DMS114 treated with DMSO at 0.1 percent for 48 hours (cell line): Measurements from ENCODE around the gene COL8A1.

Experiments
- DNase-seq: peaks from one replicate; lab custom pipeline; 2025; ENCODE audit not compliant: unreplicated experiment; lab: John Stamatoyannopoulos, UW

The COL8A1 gene

GRCh38 chr3:99753268-99753975 is 115.0 kb downstream of the COL8A1 start:
- DNase-seq, result peak; percentile 36

- no peak for DNase-seq
Observed at GRCh38 chr3:99755831-99756230, 117.4 kb downstream of the COL8A1 start.

- DNase-seq, result no peak
Observed at GRCh38 chr3:99757966-99758365, 119.6 kb downstream of the COL8A1 start.

GRCh38 chr3:99758502-99759177 is 120.2 kb downstream of the COL8A1 start:
- no peak for DNase-seq

- DNase-seq, result no peak
Observed at GRCh38 chr3:99760031-99760430, 121.6 kb downstream of the COL8A1 start.

GRCh38 chr3:99760629-99761028 is 122.2 kb downstream of the COL8A1 start:
- no peak for DNase-seq

GRCh38 chr3:99761415-99762165 is 123.2 kb downstream of the COL8A1 start:
- no peak for DNase-seq

GRCh38 chr3:99762901-99763300 is 124.5 kb downstream of the COL8A1 start:
- DNase-seq, result no peak

GRCh38 chr3:99764377-99764776 is 126.0 kb downstream of the COL8A1 start:
- no peak for DNase-seq

GRCh38 chr3:99765042-99765942 is 126.9 kb downstream of the COL8A1 start:
- no peak for DNase-seq

- no peak for DNase-seq
Observed at GRCh38 chr3:99767291-99767690, 128.9 kb downstream of the COL8A1 start.

GRCh38 chr3:99768126-99768525 is 129.7 kb downstream of the COL8A1 start:
- DNase-seq, result no peak

GRCh38 chr3:99768808-99769501 is 130.6 kb downstream of the COL8A1 start:
- no peak for DNase-seq

- DNase-seq, result no peak
Observed at GRCh38 chr3:99772171-99772570, 133.8 kb downstream of the COL8A1 start.

GRCh38 chr3:99772671-99773070 is 134.3 kb downstream of the COL8A1 start:
- no peak for DNase-seq

- DNase-seq, result no peak
Observed at GRCh38 chr3:99774467-99774866, 136.1 kb downstream of the COL8A1 start.

- DNase-seq, result no peak
Observed at GRCh38 chr3:99776516-99777209, 138.3 kb downstream of the COL8A1 start.

- DNase-seq, result no peak
Observed at GRCh38 chr3:99777210-99777549, 138.8 kb downstream of the COL8A1 start.

- DNase-seq, result no peak
Observed at GRCh38 chr3:99777708-99778107, 139.3 kb downstream of the COL8A1 start.

- DNase-seq, result no peak
Observed at GRCh38 chr3:99780749-99781148, 142.4 kb downstream of the COL8A1 start.
